Endothelial cell of umbilical vein (primary cell): ENCODE measurements around the gene NAP1L4. TPM values are rescaled to one million over a fixed set of nuclear protein-coding genes. Genes with fewer than 3 reads are reported as not detected.

Experiments used
- BruUV-seq: library from RNA; stranded (reverse); fragments of 400-500 nt; replicated peaks from 2 replicates; lab custom pipeline; 2021; lab: Mats Ljungman, UMichigan
- CTCF ChIA-PET: fragments of 300-600, 350-600 bp; sonication (Branson Sonifier 250); formaldehyde crosslinking; loops from one replicate; lab custom pipeline; 2021; ENCODE audit warnings: antibody characterized with exemption, inconsistent platforms; lab: Charles Lee
- POLR2A ChIA-PET: fragments of 300-600, 350-600 bp; sonication (Branson Sonifier 250); formaldehyde crosslinking; loops from one replicate; lab custom pipeline; 2021; ENCODE audit warnings: antibody characterized with exemption, inconsistent platforms; lab: Charles Lee
- DNase-seq: peaks from one replicate; pipeline ENCODE4 v3.0.0-alpha.2; 2011; ENCODE audit warnings: low read depth, low spot score
- FAIRE-seq: peaks from 2 replicates; lab custom pipeline; 2011; peaks lifted over from hg19 to GRCh38; lab: Jason Lieb, UNC
- H2AFZ ChIP-seq: 2 replicates; pipeline ENCODE4 v1.6.0; 2012; ENCODE audit warnings: low read depth, low read length, control low read depth, inconsistent platforms
- H3K27ac ChIP-seq: 2 replicates; pipeline ENCODE4 v1.5.1; 2011; ENCODE audit warnings: low read depth, mild to moderate bottlenecking, control low read depth, low read length, moderate library complexity; ENCODE audit not compliant: insufficient read depth
- H3K27me3 ChIP-seq, 2 experiments: 2 replicates each; pipeline versions ENCODE4 v1.6.0 to v1.6.1; 2011; ENCODE audit warnings: low read length in 2 of 2, mixed read lengths in 1 of 2; ENCODE audit not compliant: control insufficient read depth in 2 of 2, insufficient read depth in 2 of 2
- H3K36me3 ChIP-seq, 2 experiments: 2 replicates in 1 of 2; 3 replicates in 1 of 2; pipeline ENCODE4 v1.5.1; 2011; ENCODE audit warnings: low read length in 2 of 2, mild to moderate bottlenecking in 1 of 2, moderate library complexity in 1 of 2; ENCODE audit not compliant: control insufficient read depth in 2 of 2, insufficient read depth in 2 of 2; ENCODE audit errors: extremely low read depth in 1 of 2
- H3K4me1 ChIP-seq: 3 replicates; pipeline ENCODE4 v1.5.1; 2011; ENCODE audit warnings: mild to moderate bottlenecking, low read length; ENCODE audit not compliant: control insufficient read depth, insufficient read depth; ENCODE audit errors: extremely low read depth
- H3K4me2 ChIP-seq: 2 replicates; pipeline ENCODE4 v1.6.1; 2011; ENCODE audit warnings: low read length, control low read depth, mixed read lengths; ENCODE audit not compliant: insufficient read depth
- H3K4me3 ChIP-seq, 3 experiments: fragments of 200-600 bp in 1 of 3; sonication (generic), shearing (Covaris generic) in 1 of 3; replicated peaks in 1 of 3; 2 replicates each; pipeline ENCODE4 v1.5.1; 2011 to 2016; ENCODE audit warnings: control low read depth in 3 of 3, low read length in 3 of 3, mild to moderate bottlenecking in 2 of 3, inconsistent platforms in 1 of 3, low read depth in 1 of 3, moderate library complexity in 1 of 3; ENCODE audit not compliant: insufficient read depth in 1 of 3
- H3K79me2 ChIP-seq: 2 replicates; pipeline ENCODE4 v1.6.0; 2012; ENCODE audit warnings: low read length, inconsistent platforms; ENCODE audit not compliant: control insufficient read depth, insufficient read depth
- H3K9ac ChIP-seq: replicated peaks from 2 replicates; pipeline ENCODE3; 2011; ENCODE audit warnings: low read length, control low read depth; ENCODE audit not compliant: insufficient read depth; ENCODE audit errors: extremely low read depth
- H3K9me1 ChIP-seq: replicated peaks from 3 replicates; pipeline ENCODE4 v1.6.0; 2011; ENCODE audit warnings: mild to moderate bottlenecking, low read length; ENCODE audit not compliant: control insufficient read depth, insufficient read depth; ENCODE audit errors: extremely low read depth
- H3K9me3 ChIP-seq: replicated peaks from 2 replicates; pipeline ENCODE4 v1.5.1; 2012; ENCODE audit warnings: low read length, inconsistent platforms; ENCODE audit not compliant: control insufficient read depth, insufficient read depth
- H4K20me1 ChIP-seq: replicated peaks from 2 replicates; pipeline ENCODE3; 2011; ENCODE audit warnings: mild to moderate bottlenecking, low read length; ENCODE audit not compliant: control insufficient read depth, insufficient read depth; ENCODE audit errors: extremely low read depth
- EZH2 ChIP-seq: IDR thresholded peaks from 2 replicates; pipeline ENCODE4 v1.6.1; 2012; ENCODE audit warnings: borderline replicate concordance, low read depth, mild to moderate bottlenecking, moderate library complexity, low read length, inconsistent platforms; ENCODE audit not compliant: severe bottlenecking
- FOS ChIP-seq: IDR thresholded peaks from 2 replicates; pipeline ENCODE4 v1.6.1; 2011; ENCODE audit warnings: mild to moderate bottlenecking, low read length, moderate library complexity, borderline replicate concordance; ENCODE audit not compliant: insufficient read depth
- JUN ChIP-seq: IDR thresholded peaks from 2 replicates; pipeline ENCODE4 v1.6.1; 2011; ENCODE audit warnings: borderline replicate concordance, low read depth; ENCODE audit not compliant: insufficient read length, insufficient read depth
- MYC ChIP-seq: IDR thresholded peaks from one replicate; pipeline ENCODE4 v1.6.1; 2011; ENCODE audit warnings: mild to moderate bottlenecking, low read depth, low read length
- POLR2A ChIP-seq: IDR thresholded peaks from 2 replicates; pipeline ENCODE4 v1.6.1; 2012; ENCODE audit warnings: low read depth, mild to moderate bottlenecking, control low read depth, low read length
- dilution Hi-C: fragments of 300-500 bp; cut with MboI; formaldehyde crosslinking; loops from one replicate; pipeline ENCODE4 v1.15.0; 2019; ENCODE audit warnings: low sequenced_read_pairs; ENCODE audit not compliant: extremely low pct_ligation_motif_present
- intact Hi-C: fragments of 100-400 bp; cut with micrococcal nuclease; formaldehyde crosslinking; loops from one replicate; pipeline ENCODE4 v1.10.0; 2022
- polyA plus RNA-seq, 4 experiments: library from polyadenylated mRNA; depleted of rRNA in 3 of 4; stranded (reverse) in 3 of 4; unstranded in 1 of 4; fragments of >200 nt; gene quantifications; 2 replicates each; pipeline versions ENCODE4 v1.2.1 to v1.2.3, GENCODE V29; 2011 to 2012; ENCODE audit warnings: missing spikeins in 1 of 4
- total RNA-seq: library from RNA; stranded (reverse); gene quantifications from 2 replicates; pipeline ENCODE4 v1.2.3, GENCODE V29; 2021
- TF ChIP-seq, protein P1 (sequence below), 2 donors: IDR thresholded peaks; 1 replicate in 1 of 2; 2 replicates in 1 of 2; pipeline ENCODE4 v1.5.1; 2011; ENCODE audit warnings: low read length in 2 of 2, mild to moderate bottlenecking in 2 of 2, moderate library complexity in 2 of 2, control low read depth in 1 of 2, inconsistent platforms in 1 of 2, low read depth in 1 of 2; ENCODE audit not compliant: insufficient read depth in 1 of 2; ENCODE audit errors: extremely low read depth in 1 of 2

The NAP1L4 gene
- total and polyA plus RNA-seq, 2 donors (not counting 3 experiments of a cell fraction or from before 2014, with no cell fraction given), result 100.0 to 177 TPM

GRCh38 chr11:3008746-3009336, 16.7 kb upstream of the NAP1L4 start:
- DNase-seq, result no peak
- Histone ChIP-seq H3K9me3 (no peaks in the 10 kb centered on the region), H3K27me3 (no peaks in the 10 kb centered on the region), H3K79me2 (no peaks in the 10 kb centered on the region), H3K27ac (no peak overlapping the region), H3K4me1 (no peaks in the 10 kb centered on the region), H3K4me3 (no peak overlapping the region), H2AFZ (no peak overlapping the region), H3K9me1 (no peaks in the 10 kb centered on the region), H3K4me2 (no peak overlapping the region), H3K36me3 (peaks cover 10 to 38% of the 10 kb centered on the region in 2 experiments), H4K20me1 (no peaks in the 10 kb centered on the region), H3K9ac (no peak overlapping the region)
- TF ChIP-seq FOS, result no peak
- TF ChIP-seq MYC, result no peak
- no peak for TF ChIP-seq POLR2A
- TF ChIP-seq EZH2, result no peak
- TF ChIP-seq, protein P1, sequence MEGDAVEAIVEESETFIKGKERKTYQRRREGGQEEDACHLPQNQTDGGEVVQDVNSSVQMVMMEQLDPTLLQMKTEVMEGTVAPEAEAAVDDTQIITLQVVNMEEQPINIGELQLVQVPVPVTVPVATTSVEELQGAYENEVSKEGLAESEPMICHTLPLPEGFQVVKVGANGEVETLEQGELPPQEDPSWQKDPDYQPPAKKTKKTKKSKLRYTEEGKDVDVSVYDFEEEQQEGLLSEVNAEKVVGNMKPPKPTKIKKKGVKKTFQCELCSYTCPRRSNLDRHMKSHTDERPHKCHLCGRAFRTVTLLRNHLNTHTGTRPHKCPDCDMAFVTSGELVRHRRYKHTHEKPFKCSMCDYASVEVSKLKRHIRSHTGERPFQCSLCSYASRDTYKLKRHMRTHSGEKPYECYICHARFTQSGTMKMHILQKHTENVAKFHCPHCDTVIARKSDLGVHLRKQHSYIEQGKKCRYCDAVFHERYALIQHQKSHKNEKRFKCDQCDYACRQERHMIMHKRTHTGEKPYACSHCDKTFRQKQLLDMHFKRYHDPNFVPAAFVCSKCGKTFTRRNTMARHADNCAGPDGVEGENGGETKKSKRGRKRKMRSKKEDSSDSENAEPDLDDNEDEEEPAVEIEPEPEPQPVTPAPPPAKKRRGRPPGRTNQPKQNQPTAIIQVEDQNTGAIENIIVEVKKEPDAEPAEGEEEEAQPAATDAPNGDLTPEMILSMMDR (IDR thresholded peaks at IDR 0.05; ENCODE audit: extremely low read depth in 1 of 2, insufficient read depth in 1 of 2, low read depth in 1 of 2, low read length in 2 of 2), result no peak
- TF ChIP-seq JUN, result no peak
- POLR2A ChIA-PET, result no interaction called here
- dilution Hi-C loops (no loop called here), intact Hi-C loops (no loop called here)
- CTCF ChIA-PET, result interaction anchor here (1.2 kb wide), 1 partner anchor 13 kb away, joined by 3 read pairs; no protein-coding TSS in a partner anchor
- no peak for FAIRE-seq
- BruUV-seq, result no TSS peak
